ENCODE measurements around the gene FBXO15.

The FBXO15 gene

GRCh38 chr18:74128159-74128558 is 19.5 kb downstream of the FBXO15 start:
- H4K20me1 ChIP-seq (ENCODE audit: insufficient read depth, low read length), result no peaks in the 10 kb centered on the region
- H3K27ac ChIP-seq (ENCODE audit: low read length), result no peak overlapping the region
- no peak overlapping the region for H3K4me2 ChIP-seq (ENCODE audit: low read length)
- H3K9ac ChIP-seq (ENCODE audit: low read length), result no peak overlapping the region
- no peaks in the 10 kb centered on the region for H3K79me2 ChIP-seq (ENCODE audit: low read length)
- no peaks in the 10 kb centered on the region for H3K4me1 ChIP-seq (ENCODE audit: low read length)
- H3K36me3 ChIP-seq (replicated peaks; ENCODE audit: low read depth, low read length), result no peaks in the 10 kb centered on the region
- H2AFZ ChIP-seq (ENCODE audit: low read depth, low read length), result no peak overlapping the region
- no peaks in the 10 kb centered on the region for H3K9me3 ChIP-seq (ENCODE audit: insufficient read depth, low read length)
- 0 out of 2 replicates have a peak, but pooled peaks cover 5% of the 10 kb centered on the region for H3K27me3 ChIP-seq (ENCODE audit: low read depth, low read length)
- no peak overlapping the region for H3K4me3 ChIP-seq (ENCODE audit: low read length)
- TF ChIP-seq, protein P1, sequence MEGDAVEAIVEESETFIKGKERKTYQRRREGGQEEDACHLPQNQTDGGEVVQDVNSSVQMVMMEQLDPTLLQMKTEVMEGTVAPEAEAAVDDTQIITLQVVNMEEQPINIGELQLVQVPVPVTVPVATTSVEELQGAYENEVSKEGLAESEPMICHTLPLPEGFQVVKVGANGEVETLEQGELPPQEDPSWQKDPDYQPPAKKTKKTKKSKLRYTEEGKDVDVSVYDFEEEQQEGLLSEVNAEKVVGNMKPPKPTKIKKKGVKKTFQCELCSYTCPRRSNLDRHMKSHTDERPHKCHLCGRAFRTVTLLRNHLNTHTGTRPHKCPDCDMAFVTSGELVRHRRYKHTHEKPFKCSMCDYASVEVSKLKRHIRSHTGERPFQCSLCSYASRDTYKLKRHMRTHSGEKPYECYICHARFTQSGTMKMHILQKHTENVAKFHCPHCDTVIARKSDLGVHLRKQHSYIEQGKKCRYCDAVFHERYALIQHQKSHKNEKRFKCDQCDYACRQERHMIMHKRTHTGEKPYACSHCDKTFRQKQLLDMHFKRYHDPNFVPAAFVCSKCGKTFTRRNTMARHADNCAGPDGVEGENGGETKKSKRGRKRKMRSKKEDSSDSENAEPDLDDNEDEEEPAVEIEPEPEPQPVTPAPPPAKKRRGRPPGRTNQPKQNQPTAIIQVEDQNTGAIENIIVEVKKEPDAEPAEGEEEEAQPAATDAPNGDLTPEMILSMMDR (IDR thresholded peaks at IDR 0.05; ENCODE audit: low read depth, low read length), result no peak
- TF ChIP-seq EZH2phosphoT487 (IDR thresholded peaks at IDR 0.05; ENCODE audit: low read depth), result no peak

GRCh38 chr18:74126684-74127655 is 20.7 kb downstream of the FBXO15 start:
- H3K4me3 ChIP-seq (ENCODE audit: low read length), result no peak overlapping the region
- TF ChIP-seq, protein P1 (IDR thresholded peaks at IDR 0.05; ENCODE audit: low read depth, low read length), result no peak
- no peak for TF ChIP-seq EZH2phosphoT487 (IDR thresholded peaks at IDR 0.05; ENCODE audit: low read depth)

GRCh38 chr18:74124642-74125041 is 23.0 kb downstream of the FBXO15 start:
- no peaks in the 10 kb centered on the region for H3K36me3 ChIP-seq (replicated peaks; ENCODE audit: low read depth, low read length)
- no peaks in the 10 kb centered on the region for H4K20me1 ChIP-seq (ENCODE audit: insufficient read depth, low read length)
- H3K4me1 ChIP-seq (ENCODE audit: low read length), result no peaks in the 10 kb centered on the region
- no peak overlapping the region for H3K4me2 ChIP-seq (ENCODE audit: low read length)
- TF ChIP-seq EZH2phosphoT487 (IDR thresholded peaks at IDR 0.05; ENCODE audit: low read depth), result no peak
- TF ChIP-seq, protein P1 (IDR thresholded peaks at IDR 0.05; ENCODE audit: low read depth, low read length), result no peak
- no peak overlapping the region for H3K27ac ChIP-seq (ENCODE audit: low read length)
- no peak overlapping the region for H3K9ac ChIP-seq (ENCODE audit: low read length)
- no peak overlapping the region for H2AFZ ChIP-seq (ENCODE audit: low read depth, low read length)
- H3K9me3 ChIP-seq (ENCODE audit: insufficient read depth, low read length), result no peaks in the 10 kb centered on the region
- H3K4me3 ChIP-seq (ENCODE audit: low read length), result no peak overlapping the region
- peaks cover 12% of the 10 kb centered on the region; the same call in 1 of the 2 replicates for H3K27me3 ChIP-seq (ENCODE audit: low read depth, low read length)
- no peaks in the 10 kb centered on the region for H3K79me2 ChIP-seq (ENCODE audit: low read length)

More at GRCh38 chr18:74126684-74127655, 20.7 kb downstream of the FBXO15 start:
- Histone ChIP-seq H2AFZ (ENCODE audit: low read depth, low read length) (no peak overlapping the region), H4K20me1 (ENCODE audit: insufficient read depth, low read length) (no peaks in the 10 kb centered on the region), H3K36me3 (replicated peaks; ENCODE audit: low read depth, low read length) (no peaks in the 10 kb centered on the region), H3K9me3 (ENCODE audit: insufficient read depth, low read length) (no peaks in the 10 kb centered on the region), H3K27me3 (ENCODE audit: low read depth, low read length) (0 out of 2 replicates have a peak, but pooled peaks cover 5% of the 10 kb centered on the region), H3K4me2 (ENCODE audit: low read length) (no peak overlapping the region), H3K9ac (ENCODE audit: low read length) (no peak overlapping the region), H3K27ac (ENCODE audit: low read length) (no peak overlapping the region), H3K4me1 (ENCODE audit: low read length) (no peaks in the 10 kb centered on the region), H3K79me2 (ENCODE audit: low read length) (no peaks in the 10 kb centered on the region)

DNA sequence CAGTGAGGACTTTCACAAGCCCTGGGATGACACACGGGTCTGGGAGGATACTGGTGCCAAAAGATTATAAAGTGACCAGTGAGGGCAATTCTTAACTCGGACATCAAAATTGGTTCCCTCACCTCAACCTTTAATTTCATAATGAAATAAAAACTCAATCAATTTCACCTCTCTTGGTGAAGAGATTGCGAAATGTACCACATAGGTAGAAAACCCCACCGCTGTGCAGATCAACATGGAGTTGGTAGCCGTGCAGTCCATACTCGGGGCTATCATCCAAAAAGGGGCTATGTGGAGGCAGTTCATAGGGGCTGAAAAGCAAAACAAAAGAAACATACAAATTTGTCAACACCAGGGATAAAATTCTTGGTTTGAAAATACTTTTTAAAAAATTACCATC is 24.4 kb downstream of the FBXO15 start:
- TF ChIP-seq EZH2phosphoT487 (IDR thresholded peaks at IDR 0.05; ENCODE audit: low read depth), result no peak
- TF ChIP-seq, protein P1 (IDR thresholded peaks at IDR 0.05; ENCODE audit: low read depth, low read length), result no peak
- Histone ChIP-seq H3K4me2 (ENCODE audit: low read length) (no peak overlapping the region), H3K27ac (ENCODE audit: low read length) (no peak overlapping the region), H4K20me1 (ENCODE audit: insufficient read depth, low read length) (no peaks in the 10 kb centered on the region), H3K36me3 (replicated peaks; ENCODE audit: low read depth, low read length) (no peaks in the 10 kb centered on the region), H3K4me3 (ENCODE audit: low read length) (no peak overlapping the region), H2AFZ (ENCODE audit: low read depth, low read length) (no peak overlapping the region), H3K4me1 (ENCODE audit: low read length) (no peaks in the 10 kb centered on the region), H3K79me2 (ENCODE audit: low read length) (no peaks in the 10 kb centered on the region), H3K27me3 (ENCODE audit: low read depth, low read length) (peaks cover 12% of the 10 kb centered on the region; the same call in 1 of the 2 replicates), H3K9me3 (ENCODE audit: insufficient read depth, low read length) (no peaks in the 10 kb centered on the region), H3K9ac (ENCODE audit: low read length) (no peak overlapping the region)
